ENCODE results near the gene PILRB.

GRCh38 chr7:100393233-100393905 is 35.5 kb downstream of the PILRB start:
- TF ChIP-seq TEAD1 (CRISPR knock-in tag; IDR thresholded peaks at IDR 0.05) (no peak), NR2C2 (CRISPR knock-in tag; IDR thresholded peaks at IDR 0.05) (no peak), NR2C2 (tag; IDR thresholded peaks at IDR 0.05) (no peak), ZNF133 (CRISPR knock-in tag; IDR thresholded peaks at IDR 0.05) (no peak), EP300 (IDR thresholded peaks at IDR 0.05; ENCODE audit: low read length) (no peak), SIN3B (IDR thresholded peaks at IDR 0.05; ENCODE audit: low read depth) (no peak), ZNF24 (IDR thresholded peaks at IDR 0.05) (no peak), ZNF174 (CRISPR knock-in tag; IDR thresholded peaks at IDR 0.05) (no peak), ZNF274 (IDR thresholded peaks at IDR 0.05; ENCODE audit: borderline replicate concordance, low read depth, low read length) (no peak), CBFB (CRISPR knock-in tag; IDR thresholded peaks at IDR 0.05) (no peak), ZNF398 (CRISPR knock-in tag; IDR thresholded peaks at IDR 0.05) (no peak), SPI1 (IDR thresholded peaks at IDR 0.05; ENCODE audit: borderline replicate concordance, low read depth, low read length) (peak; percentile 41; the same call in 1 of the 2 replicates), CEBPZ (IDR thresholded peaks at IDR 0.05; ENCODE audit: borderline replicate concordance, low read depth, low read length) (no peak), ATF3 (IDR thresholded peaks at IDR 0.05) (no peak), ATF3 (CRISPR knock-in tag; conservative IDR thresholded peaks at IDR 0.05) (no peak), CBFA2T3 (IDR thresholded peaks at IDR 0.05) (no peak)
